Measurements from ENCODE around the gene KCNN3.

The KCNN3 gene

DNA sequence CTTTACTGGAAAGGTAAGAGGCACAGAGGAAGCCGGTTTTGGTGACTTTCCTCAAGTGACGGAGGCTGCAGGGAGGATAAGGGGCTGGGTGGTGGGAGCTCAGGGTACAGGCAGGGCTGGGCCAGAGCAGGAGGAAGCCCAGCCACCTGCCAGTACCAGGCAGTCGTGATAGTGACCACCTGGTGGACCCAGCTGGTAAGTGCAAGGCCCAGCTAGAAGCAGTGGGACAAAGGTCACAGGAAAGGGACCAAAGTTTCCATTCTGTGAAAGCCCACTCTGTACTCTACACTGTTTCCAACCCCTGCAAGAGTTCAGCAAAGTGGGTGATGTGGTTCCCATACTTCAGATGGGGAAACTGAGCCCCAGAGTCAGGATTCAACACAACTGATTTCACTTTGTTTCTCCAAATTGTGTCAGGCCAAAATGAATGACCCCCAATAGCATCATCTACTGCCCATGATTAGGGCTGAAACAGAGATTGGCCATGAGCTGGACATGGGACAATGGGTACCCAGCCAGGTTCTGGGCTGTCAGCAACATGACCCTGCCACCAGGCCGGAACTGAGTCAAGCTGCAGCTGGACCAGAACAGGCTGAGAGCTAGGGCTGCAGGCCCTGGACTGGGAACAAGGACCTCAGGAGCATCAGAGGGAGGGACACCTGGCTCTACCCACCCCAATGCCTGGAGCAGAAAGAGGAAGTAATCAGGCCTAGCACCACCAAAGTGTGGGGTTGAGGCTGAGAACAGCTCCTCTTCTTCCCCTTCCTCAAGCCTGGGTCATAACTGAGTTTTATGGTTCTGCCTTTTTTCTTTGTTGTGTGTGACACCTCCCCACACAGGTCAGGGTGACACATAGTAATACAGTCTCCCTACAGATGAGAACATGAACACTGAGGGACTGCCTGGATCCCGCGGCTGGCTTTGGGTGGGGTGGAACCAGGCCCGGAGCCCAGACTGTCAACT lies 50.2 kb downstream of the KCNN3 start:
- TF ChIP-seq, protein P1, sequence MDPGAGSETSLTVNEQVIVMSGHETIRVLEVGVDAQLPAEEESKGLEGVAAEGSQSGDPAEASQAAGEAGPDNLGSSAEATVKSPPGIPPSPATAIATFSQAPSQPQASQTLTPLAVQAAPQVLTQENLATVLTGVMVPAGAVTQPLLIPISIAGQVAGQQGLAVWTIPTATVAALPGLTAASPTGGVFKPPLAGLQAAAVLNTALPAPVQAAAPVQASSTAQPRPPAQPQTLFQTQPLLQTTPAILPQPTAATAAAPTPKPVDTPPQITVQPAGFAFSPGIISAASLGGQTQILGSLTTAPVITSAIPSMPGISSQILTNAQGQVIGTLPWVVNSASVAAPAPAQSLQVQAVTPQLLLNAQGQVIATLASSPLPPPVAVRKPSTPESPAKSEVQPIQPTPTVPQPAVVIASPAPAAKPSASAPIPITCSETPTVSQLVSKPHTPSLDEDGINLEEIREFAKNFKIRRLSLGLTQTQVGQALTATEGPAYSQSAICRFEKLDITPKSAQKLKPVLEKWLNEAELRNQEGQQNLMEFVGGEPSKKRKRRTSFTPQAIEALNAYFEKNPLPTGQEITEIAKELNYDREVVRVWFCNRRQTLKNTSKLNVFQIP (CRISPR knock-in tag; IDR thresholded peaks at IDR 0.05; ENCODE audit: borderline replicate concordance, low read depth): no peak
- no peak for TF ChIP-seq TCF4 (CRISPR knock-in tag; IDR thresholded peaks at IDR 0.05; ENCODE audit: borderline replicate concordance)
- TF ChIP-seq, protein P2, sequence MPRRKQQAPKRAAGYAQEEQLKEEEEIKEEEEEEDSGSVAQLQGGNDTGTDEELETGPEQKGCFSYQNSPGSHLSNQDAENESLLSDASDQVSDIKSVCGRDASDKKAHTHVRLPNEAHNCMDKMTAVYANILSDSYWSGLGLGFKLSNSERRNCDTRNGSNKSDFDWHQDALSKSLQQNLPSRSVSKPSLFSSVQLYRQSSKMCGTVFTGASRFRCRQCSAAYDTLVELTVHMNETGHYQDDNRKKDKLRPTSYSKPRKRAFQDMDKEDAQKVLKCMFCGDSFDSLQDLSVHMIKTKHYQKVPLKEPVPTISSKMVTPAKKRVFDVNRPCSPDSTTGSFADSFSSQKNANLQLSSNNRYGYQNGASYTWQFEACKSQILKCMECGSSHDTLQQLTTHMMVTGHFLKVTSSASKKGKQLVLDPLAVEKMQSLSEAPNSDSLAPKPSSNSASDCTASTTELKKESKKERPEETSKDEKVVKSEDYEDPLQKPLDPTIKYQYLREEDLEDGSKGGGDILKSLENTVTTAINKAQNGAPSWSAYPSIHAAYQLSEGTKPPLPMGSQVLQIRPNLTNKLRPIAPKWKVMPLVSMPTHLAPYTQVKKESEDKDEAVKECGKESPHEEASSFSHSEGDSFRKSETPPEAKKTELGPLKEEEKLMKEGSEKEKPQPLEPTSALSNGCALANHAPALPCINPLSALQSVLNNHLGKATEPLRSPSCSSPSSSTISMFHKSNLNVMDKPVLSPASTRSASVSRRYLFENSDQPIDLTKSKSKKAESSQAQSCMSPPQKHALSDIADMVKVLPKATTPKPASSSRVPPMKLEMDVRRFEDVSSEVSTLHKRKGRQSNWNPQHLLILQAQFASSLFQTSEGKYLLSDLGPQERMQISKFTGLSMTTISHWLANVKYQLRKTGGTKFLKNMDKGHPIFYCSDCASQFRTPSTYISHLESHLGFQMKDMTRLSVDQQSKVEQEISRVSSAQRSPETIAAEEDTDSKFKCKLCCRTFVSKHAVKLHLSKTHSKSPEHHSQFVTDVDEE (CRISPR knock-in tag; IDR thresholded peaks at IDR 0.05): no peak
- TF ChIP-seq ZNF8 (CRISPR knock-in tag; IDR thresholded peaks at IDR 0.05): no peak
- TF ChIP-seq ZFP3 (CRISPR knock-in tag; IDR thresholded peaks at IDR 0.05): no peak
- no peak for TF ChIP-seq ZFP30 (CRISPR knock-in tag; IDR thresholded peaks at IDR 0.05)
- TF ChIP-seq CSDC2 (CRISPR knock-in tag; IDR thresholded peaks at IDR 0.05): no peak
- TF ChIP-seq, protein P3, sequence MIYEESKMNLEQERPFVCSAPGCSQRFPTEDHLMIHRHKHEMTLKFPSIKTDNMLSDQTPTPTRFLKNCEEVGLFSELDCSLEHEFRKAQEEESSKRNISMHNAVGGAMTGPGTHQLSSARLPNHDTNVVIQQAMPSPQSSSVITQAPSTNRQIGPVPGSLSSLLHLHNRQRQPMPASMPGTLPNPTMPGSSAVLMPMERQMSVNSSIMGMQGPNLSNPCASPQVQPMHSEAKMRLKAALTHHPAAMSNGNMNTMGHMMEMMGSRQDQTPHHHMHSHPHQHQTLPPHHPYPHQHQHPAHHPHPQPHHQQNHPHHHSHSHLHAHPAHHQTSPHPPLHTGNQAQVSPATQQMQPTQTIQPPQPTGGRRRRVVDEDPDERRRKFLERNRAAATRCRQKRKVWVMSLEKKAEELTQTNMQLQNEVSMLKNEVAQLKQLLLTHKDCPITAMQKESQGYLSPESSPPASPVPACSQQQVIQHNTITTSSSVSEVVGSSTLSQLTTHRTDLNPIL (CRISPR knock-in tag; IDR thresholded peaks at IDR 0.05; ENCODE audit: low read depth): no peak
- peak; percentile 83 for ATAC-seq

DNA sequence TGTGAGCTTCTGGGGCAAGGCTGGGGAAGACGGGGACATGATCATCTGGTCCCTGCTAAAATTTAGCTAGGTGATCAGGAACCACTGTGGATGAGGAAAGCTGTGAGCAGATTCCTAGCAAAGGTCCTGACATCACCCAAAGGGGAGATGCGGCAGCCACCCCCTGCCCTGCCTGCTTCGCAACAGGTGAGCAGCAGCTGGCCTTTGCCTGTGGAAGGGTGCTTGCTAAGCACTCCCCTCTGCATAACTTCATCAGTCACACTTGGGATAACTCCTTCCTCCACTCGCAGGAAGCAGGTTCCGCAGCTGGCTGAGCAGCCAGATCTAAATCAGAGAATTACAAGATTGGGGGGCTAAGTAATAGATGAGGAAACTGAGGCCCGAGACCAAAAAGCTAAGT lies 51.2 kb downstream of the KCNN3 start:
- no peak for TF ChIP-seq ZNF70 (CRISPR knock-in tag; IDR thresholded peaks at IDR 0.05)
- no peak for TF ChIP-seq TOX (CRISPR knock-in tag; IDR thresholded peaks at IDR 0.05; ENCODE audit: borderline replicate concordance)
- TF ChIP-seq CSDC2 (CRISPR knock-in tag; IDR thresholded peaks at IDR 0.05): no peak
- TF ChIP-seq ESRRG (CRISPR knock-in tag; IDR thresholded peaks at IDR 0.05): no peak
- TF ChIP-seq ISL1 (CRISPR knock-in tag; IDR thresholded peaks at IDR 0.05): no peak
- no peak for TF ChIP-seq PPARA (CRISPR knock-in tag; IDR thresholded peaks at IDR 0.05; ENCODE audit: borderline replicate concordance)
- no peak for TF ChIP-seq ZNF8 (CRISPR knock-in tag; IDR thresholded peaks at IDR 0.05)
- TF ChIP-seq, protein P4, sequence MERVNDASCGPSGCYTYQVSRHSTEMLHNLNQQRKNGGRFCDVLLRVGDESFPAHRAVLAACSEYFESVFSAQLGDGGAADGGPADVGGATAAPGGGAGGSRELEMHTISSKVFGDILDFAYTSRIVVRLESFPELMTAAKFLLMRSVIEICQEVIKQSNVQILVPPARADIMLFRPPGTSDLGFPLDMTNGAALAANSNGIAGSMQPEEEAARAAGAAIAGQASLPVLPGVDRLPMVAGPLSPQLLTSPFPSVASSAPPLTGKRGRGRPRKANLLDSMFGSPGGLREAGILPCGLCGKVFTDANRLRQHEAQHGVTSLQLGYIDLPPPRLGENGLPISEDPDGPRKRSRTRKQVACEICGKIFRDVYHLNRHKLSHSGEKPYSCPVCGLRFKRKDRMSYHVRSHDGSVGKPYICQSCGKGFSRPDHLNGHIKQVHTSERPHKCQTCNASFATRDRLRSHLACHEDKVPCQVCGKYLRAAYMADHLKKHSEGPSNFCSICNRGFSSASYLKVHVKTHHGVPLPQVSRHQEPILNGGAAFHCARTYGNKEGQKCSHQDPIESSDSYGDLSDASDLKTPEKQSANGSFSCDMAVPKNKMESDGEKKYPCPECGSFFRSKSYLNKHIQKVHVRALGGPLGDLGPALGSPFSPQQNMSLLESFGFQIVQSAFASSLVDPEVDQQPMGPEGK (CRISPR knock-in tag; IDR thresholded peaks at IDR 0.05; ENCODE audit: borderline replicate concordance): no peak
- TF ChIP-seq ZC3H10 (CRISPR knock-in tag; IDR thresholded peaks at IDR 0.05): no peak
- TF ChIP-seq RARB (CRISPR knock-in tag; IDR thresholded peaks at IDR 0.05): no peak
- TF ChIP-seq, protein P1 (CRISPR knock-in tag; IDR thresholded peaks at IDR 0.05; ENCODE audit: borderline replicate concordance, low read depth): no peak
- TF ChIP-seq TCF4 (CRISPR knock-in tag; IDR thresholded peaks at IDR 0.05; ENCODE audit: borderline replicate concordance): no peak
- TF ChIP-seq, protein P2 (CRISPR knock-in tag; IDR thresholded peaks at IDR 0.05): no peak
- TF ChIP-seq, protein P3 (CRISPR knock-in tag; IDR thresholded peaks at IDR 0.05; ENCODE audit: low read depth): no peak
- TF ChIP-seq, protein P5, sequence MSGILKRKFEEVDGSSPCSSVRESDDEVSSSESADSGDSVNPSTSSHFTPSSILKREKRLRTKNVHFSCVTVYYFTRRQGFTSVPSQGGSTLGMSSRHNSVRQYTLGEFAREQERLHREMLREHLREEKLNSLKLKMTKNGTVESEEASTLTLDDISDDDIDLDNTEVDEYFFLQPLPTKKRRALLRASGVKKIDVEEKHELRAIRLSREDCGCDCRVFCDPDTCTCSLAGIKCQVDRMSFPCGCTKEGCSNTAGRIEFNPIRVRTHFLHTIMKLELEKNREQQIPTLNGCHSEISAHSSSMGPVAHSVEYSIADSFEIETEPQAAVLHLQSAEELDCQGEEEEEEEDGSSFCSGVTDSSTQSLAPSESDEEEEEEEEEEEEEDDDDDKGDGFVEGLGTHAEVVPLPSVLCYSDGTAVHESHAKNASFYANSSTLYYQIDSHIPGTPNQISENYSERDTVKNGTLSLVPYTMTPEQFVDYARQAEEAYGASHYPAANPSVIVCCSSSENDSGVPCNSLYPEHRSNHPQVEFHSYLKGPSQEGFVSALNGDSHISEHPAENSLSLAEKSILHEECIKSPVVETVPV (CRISPR knock-in tag; IDR thresholded peaks at IDR 0.05): no peak
- no peak for TF ChIP-seq GLIS3 (CRISPR knock-in tag; IDR thresholded peaks at IDR 0.05)

More for the DNA sequence above, 51.2 kb downstream of the KCNN3 start:
- no peak for ATAC-seq

All from SK-N-SH treated with all-trans-retinoic acid at 6 μM for 48 hours (cell line).